Cardiac fibroblast (primary cell): Measurements from ENCODE around the gene CBFA2T3.
A peak's percentile ranks its signal among the peaks of the same experiment; 100 is the strongest.

Source experiments
- DNase-seq, 2 donors: peaks; one replicate each; pipeline versions ENCODE4 v3.0.0 to v3.0.0-alpha.2; 2010; ENCODE audit warnings: low read depth in 2 of 2
- H3K4me3 ChIP-seq, 2 donors: replicated peaks in 1 of 2; 1 replicate in 1 of 2; 2 replicates in 1 of 2; pipeline ENCODE4 v1.5.1; 2011; ENCODE audit warnings: low read depth in 2 of 2, low read length in 2 of 2, mild to moderate bottlenecking in 2 of 2, moderate library complexity in 1 of 2
- TF ChIP-seq, protein P1 (sequence below): IDR thresholded peaks from one replicate; pipeline ENCODE4 v1.5.1; 2011; ENCODE audit warnings: low read depth, mild to moderate bottlenecking, low read length, inconsistent platforms

Gene CBFA2T3

DNA sequence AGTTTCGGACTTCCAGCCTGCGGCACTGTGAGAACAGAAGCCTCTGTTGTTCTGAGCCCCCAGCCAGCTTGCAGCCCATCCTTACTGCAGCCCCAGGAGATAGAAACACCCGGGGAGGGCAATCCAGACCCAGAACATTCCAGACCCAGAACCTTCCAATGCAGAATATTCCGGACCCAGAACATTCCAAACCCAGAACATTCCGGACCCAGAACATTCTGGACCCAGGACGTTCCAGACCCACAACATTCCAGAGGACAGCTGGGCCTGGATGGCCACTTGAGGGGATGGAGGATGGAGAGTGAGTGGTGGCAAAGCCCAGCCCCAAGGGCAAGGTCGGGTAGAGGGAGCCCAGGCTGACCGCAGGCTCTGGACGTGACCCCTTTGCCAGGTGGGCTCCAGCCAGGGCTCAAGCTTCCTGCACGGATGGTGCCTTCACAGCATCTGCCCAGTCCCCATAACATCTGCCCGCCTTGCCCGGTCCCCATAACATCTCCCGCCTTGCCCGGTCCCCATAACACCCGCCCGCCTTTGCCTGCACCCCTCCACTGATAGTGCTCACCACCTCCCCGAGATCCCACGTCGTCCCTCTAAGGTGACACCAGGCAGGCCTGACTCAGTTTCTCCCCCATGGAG, 3.5 kb downstream of the CBFA2T3 start:
- no peak overlapping the region for H3K4me3 ChIP-seq

DNA sequence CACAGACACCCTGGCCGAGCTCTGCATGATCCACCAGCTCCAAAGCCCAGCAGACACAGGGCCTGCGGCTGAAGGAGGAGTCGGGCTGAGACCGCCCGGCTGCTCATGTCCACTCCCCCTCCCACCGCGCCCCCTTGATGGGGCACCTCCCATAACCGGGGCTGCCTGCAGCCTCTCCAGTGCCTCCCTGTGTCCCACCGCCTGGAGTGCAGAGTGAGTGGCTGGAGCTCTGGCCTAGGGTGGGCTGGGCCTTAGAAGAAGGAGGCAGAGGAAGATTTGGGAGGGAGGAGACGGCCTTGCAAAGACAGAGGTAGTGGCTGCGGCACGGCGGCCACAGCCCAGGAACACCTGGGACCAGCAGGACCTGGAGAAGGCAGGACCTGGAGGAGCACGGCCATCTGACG, 4.0 kb downstream of the CBFA2T3 start:
- H3K4me3 ChIP-seq: no peak overlapping the region
- TF ChIP-seq, protein P1, sequence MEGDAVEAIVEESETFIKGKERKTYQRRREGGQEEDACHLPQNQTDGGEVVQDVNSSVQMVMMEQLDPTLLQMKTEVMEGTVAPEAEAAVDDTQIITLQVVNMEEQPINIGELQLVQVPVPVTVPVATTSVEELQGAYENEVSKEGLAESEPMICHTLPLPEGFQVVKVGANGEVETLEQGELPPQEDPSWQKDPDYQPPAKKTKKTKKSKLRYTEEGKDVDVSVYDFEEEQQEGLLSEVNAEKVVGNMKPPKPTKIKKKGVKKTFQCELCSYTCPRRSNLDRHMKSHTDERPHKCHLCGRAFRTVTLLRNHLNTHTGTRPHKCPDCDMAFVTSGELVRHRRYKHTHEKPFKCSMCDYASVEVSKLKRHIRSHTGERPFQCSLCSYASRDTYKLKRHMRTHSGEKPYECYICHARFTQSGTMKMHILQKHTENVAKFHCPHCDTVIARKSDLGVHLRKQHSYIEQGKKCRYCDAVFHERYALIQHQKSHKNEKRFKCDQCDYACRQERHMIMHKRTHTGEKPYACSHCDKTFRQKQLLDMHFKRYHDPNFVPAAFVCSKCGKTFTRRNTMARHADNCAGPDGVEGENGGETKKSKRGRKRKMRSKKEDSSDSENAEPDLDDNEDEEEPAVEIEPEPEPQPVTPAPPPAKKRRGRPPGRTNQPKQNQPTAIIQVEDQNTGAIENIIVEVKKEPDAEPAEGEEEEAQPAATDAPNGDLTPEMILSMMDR: no peak

More for the DNA sequence above, 3.5 kb downstream of the CBFA2T3 start:
- no peak for DNase-seq
- TF ChIP-seq, protein P1: no peak

DNA sequence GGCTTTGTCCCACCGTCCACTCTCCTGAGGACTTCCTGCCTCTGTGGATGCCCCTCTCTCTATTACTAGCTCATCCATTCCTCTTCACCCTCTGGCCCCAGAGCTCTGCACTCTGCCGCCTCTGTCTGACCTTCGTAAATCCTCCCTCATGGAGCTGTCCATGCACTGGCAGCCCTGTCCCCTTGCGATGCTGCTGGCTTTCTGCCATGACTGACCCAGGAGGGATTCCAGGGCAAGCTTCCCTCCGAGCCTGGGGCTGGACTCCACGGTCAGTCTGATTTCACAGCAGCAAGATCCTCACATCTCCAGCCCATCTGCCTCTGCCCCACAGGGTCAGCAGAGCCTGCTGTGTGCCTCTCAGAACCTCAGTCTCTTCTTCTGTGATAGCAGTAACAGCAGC, 4.7 kb downstream of the CBFA2T3 start:
- peak in 1 of 2 donors; percentile 3 for DNase-seq
- TF ChIP-seq, protein P1: no peak
- no peak overlapping the region for H3K4me3 ChIP-seq

More for the DNA sequence above, 4.0 kb downstream of the CBFA2T3 start:
- no peak for DNase-seq

DNA sequence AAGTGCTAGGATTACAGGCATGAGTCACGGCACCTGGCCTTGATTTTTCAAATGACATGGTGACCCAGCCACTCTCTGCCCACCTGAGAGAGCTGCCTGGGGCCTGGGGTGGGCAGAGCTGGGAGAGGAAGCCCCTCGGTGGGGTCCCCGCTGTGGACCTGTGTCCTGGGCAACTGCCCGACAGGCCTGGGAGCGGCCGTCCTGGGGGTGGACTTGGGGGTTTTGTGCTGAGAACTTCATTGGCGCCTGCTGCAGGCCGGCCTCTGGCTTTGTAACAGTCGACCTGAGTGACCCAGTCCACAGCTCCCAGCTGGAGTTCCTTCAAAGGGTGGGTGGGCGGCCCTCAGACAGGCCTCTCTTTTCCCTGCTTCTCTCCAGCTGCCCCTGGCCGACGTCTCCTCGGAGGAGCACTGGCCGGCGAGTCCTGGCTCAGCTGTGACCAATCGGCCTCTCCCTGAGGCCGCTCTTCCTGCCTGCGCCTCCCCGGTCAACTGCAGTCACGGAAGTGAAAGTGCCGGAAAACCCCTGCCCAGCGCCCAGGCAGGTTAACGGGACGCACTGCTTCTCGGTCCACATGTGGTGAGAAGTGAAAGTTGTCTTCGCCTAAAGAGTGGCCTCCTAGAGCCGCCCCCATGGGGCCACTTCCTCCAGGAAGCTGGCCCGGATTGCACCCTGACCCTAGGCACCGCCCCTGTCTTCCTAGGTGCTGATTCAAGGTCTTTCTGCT, 5.5 kb downstream of the CBFA2T3 start:
- no peak for DNase-seq
- no peak overlapping the region for H3K4me3 ChIP-seq
- TF ChIP-seq, protein P1: no peak

DNA sequence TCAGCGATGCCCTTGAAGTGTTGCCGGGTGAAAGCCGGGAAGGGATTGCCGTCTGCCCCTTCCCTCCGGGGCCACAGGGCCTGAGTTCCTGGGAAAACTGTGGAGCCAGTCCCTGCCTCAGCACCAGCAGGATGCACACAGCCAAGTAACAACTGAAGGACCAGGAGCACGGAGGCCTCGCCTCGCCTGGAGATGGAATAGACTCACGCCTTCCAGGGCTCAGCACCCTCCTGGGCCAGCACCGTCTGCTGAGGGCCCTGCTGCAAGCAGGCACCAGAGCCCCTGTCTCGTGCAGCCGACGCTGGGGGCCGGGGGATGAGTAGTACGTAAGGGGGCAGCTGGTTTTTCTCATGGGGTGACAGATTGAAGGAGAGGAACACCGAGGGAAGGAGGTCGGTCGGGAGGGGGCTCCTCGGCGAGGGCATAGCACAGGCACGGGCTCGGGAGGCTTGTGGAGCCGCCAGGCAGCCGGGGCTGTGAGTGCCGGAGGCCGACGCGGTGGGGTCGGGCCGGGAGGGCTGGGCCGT, 6.4 kb downstream of the CBFA2T3 start:
- DNase-seq: no peak
- TF ChIP-seq, protein P1: no peak
- H3K4me3 ChIP-seq: no peak overlapping the region

DNA sequence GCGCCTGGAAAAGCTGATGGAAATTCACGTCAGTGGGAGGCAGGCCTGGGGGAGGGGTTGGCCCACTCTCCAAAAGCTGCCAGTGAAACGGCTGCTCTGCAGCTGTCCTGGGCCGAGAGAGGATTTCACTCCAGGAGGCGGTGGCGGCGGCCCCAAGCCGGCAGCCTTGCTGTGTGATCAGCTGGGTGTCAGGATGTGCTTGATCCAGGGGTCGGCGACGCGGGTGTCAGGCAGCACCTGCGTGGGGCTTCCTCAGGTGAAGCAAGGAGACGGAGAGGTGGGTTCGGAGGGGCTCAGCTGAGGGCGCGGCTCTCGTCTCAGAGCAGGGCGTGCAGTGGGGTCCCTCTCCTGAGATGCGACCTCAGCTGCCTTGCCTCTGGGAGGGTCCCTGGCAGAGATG, 7.0 kb downstream of the CBFA2T3 start:
- TF ChIP-seq, protein P1: no peak
- H3K4me3 ChIP-seq: no peak overlapping the region
- DNase-seq: no peak
